GM12878 (cell line): ENCODE data around the gene PPP1R14B. TPM values are rescaled to one million over a fixed set of nuclear protein-coding genes. Genes with fewer than 3 reads are reported as not detected.

Source experiments
- ATAC-seq: fragments of 200-7000 bp; cut with Tn5 transposase; 3 replicates; pipeline ENCODE4 v1.9.1; 2020; ENCODE audit warnings: mild to moderate bottlenecking, moderate library complexity
- BruUV-seq: library from RNA; stranded (reverse); fragments of 400-500 nt; replicated peaks from 2 replicates; lab custom pipeline; 2021; lab: Mats Ljungman, UMichigan
- CTCF ChIA-PET: fragments of 300-600 bp; sonication (Branson Sonifier 250); formaldehyde crosslinking; extraction: SDS; loops from one replicate; lab custom pipeline; 2021; ENCODE audit warnings: inconsistent platforms; lab: Yijun Ruan, JAX
- POLR2A ChIA-PET: fragments of 350-600 bp; formaldehyde crosslinking; extraction: SDS; loops from one replicate; lab custom pipeline; 2021; ENCODE audit warnings: inconsistent platforms; lab: Charles Lee
- RAD21 ChIA-PET: fragments of 300-600 bp; sonication (Branson Sonifier 250); formaldehyde crosslinking; loops from one replicate; lab custom pipeline; 2023; ENCODE audit warnings: antibody characterized with exemption; ENCODE audit not compliant: unreplicated experiment; lab: Charles Lee
- SMC1A ChIA-PET: fragments of 300-600 bp; sonication (Branson Sonifier 250); formaldehyde crosslinking; loops from one replicate; lab custom pipeline; 2023; ENCODE audit not compliant: unreplicated experiment, uncharacterized antibody; lab: Charles Lee
- DNase-seq: peaks from one replicate; pipeline ENCODE4 v3.0.0-alpha.2; 2011; ENCODE audit warnings: low read depth, low spot score
- FAIRE-seq: peaks from 3 replicates; lab custom pipeline; 2011; peaks lifted over from hg19 to GRCh38; lab: Jason Lieb, UNC
- H2AFZ ChIP-seq: 2 replicates; pipeline ENCODE4 v1.6.0; 2011; ENCODE audit warnings: low read depth, low read length, control low read depth; ENCODE audit not compliant: control insufficient read depth
- H3K27ac ChIP-seq: 2 replicates; pipeline ENCODE4 v1.5.1; 2011; ENCODE audit warnings: control low read depth; ENCODE audit not compliant: control insufficient read depth, insufficient read depth
- H3K27me3 ChIP-seq, 2 experiments: replicated peaks in 1 of 2; 2 replicates each; pipeline versions ENCODE4 v1.6.0 to v1.6.1; 2011; ENCODE audit warnings: low read length in 1 of 2; ENCODE audit not compliant: control insufficient read depth in 2 of 2, insufficient read depth in 2 of 2
- H3K36me3 ChIP-seq, 2 experiments: 2 replicates each; pipeline ENCODE4 v1.5.1; 2011; ENCODE audit warnings: low read length in 1 of 2; ENCODE audit not compliant: control insufficient read depth in 2 of 2, insufficient read depth in 2 of 2
- H3K4me1 ChIP-seq: 2 replicates; pipeline ENCODE4 v1.6.1; 2011; ENCODE audit warnings: mild to moderate bottlenecking, low read length, moderate library complexity, mixed read lengths; ENCODE audit not compliant: control insufficient read depth, insufficient read depth
- H3K4me2 ChIP-seq: 2 replicates; pipeline ENCODE4 v1.6.0; 2011; ENCODE audit warnings: control low read depth; ENCODE audit not compliant: control insufficient read depth, insufficient read depth
- H3K4me3 ChIP-seq: fragments of 200-600 bp; sonication (generic); 2 replicates; pipeline ENCODE4 v1.5.1; 2016
- H3K79me2 ChIP-seq: 2 replicates; pipeline ENCODE4 v1.6.0; 2011; ENCODE audit warnings: low read length; ENCODE audit not compliant: control insufficient read depth, insufficient read depth
- H3K9ac ChIP-seq: 2 replicates; pipeline ENCODE4 v1.8.0; 2011; ENCODE audit warnings: low read length, control low read depth, mixed read lengths; ENCODE audit not compliant: control insufficient read depth, insufficient read depth
- H3K9me3 ChIP-seq: replicated peaks from 3 replicates; pipeline ENCODE4 v1.5.1; 2011; ENCODE audit warnings: mild to moderate bottlenecking, low read length; ENCODE audit not compliant: control insufficient read depth, insufficient read depth
- H4K20me1 ChIP-seq: 2 replicates; pipeline ENCODE4 v1.6.0; 2011; ENCODE audit not compliant: control insufficient read depth, insufficient read depth
- BCL11A ChIP-seq: IDR thresholded peaks from 2 replicates; pipeline ENCODE4 v1.6.1; 2011; ENCODE audit warnings: low read depth, low read length
- BHLHE40 ChIP-seq, 2 experiments: fragments of 450-650 bp in 1 of 2; IDR thresholded peaks; 2 replicates each; pipeline ENCODE4 v1.6.1; 2011 to 2017; ENCODE audit warnings: low read depth in 2 of 2, borderline replicate concordance in 1 of 2, improper control_type of control experiment in 1 of 2, low read length in 1 of 2, mild to moderate bottlenecking in 1 of 2
- BMI1 ChIP-seq: fragments of 450-650 bp; IDR thresholded peaks from 2 replicates; pipeline ENCODE4 v1.6.1; 2016; ENCODE audit warnings: mild to moderate bottlenecking, moderate library complexity, borderline replicate concordance
- CREB1 ChIP-seq: IDR thresholded peaks from 2 replicates; pipeline ENCODE4 v1.6.1; 2012; ENCODE audit warnings: low read depth, mild to moderate bottlenecking, inconsistent platforms
- ETV6 ChIP-seq, 2 experiments: fragments of 450-650 bp in 1 of 2; IDR thresholded peaks in 1 of 2; conservative IDR thresholded peaks in 1 of 2; 2 replicates each; pipeline ENCODE4 v1.6.1; 2014; ENCODE audit warnings: antibody characterized with exemption in 1 of 2, borderline replicate concordance in 1 of 2, low read depth in 1 of 2, mild to moderate bottlenecking in 1 of 2, moderate library complexity in 1 of 2
- FOS ChIP-seq: IDR thresholded peaks from 3 replicates; pipeline ENCODE4 v1.6.1; 2011; ENCODE audit warnings: borderline replicate concordance; ENCODE audit not compliant: insufficient read length; ENCODE audit errors: extremely low read depth
- FOXM1 ChIP-seq: IDR thresholded peaks from 2 replicates; pipeline ENCODE4 v1.6.1; 2012; ENCODE audit warnings: low read depth, mild to moderate bottlenecking, inconsistent platforms, low read length, moderate library complexity
- GATAD2B ChIP-seq: fragments of 450-650 bp; conservative IDR thresholded peaks from 2 replicates; pipeline ENCODE4 v1.6.1; 2017; ENCODE audit warnings: low read depth, mild to moderate bottlenecking, moderate library complexity
- HDAC2 ChIP-seq: fragments of 200-600 bp; sonication (generic); IDR thresholded peaks from 2 replicates; pipeline ENCODE4 v1.6.1; 2017
- JUND ChIP-seq: IDR thresholded peaks from 2 replicates; pipeline ENCODE4 v1.6.1; 2012; ENCODE audit warnings: low read depth, mild to moderate bottlenecking, low read length, improper control_type of control experiment, moderate library complexity
- KLF5 ChIP-seq: fragments of 450-650 bp; IDR thresholded peaks from 2 replicates; pipeline ENCODE4 v1.6.1; 2014; ENCODE audit warnings: mild to moderate bottlenecking; ENCODE audit not compliant: partially characterized antibody
- MYB ChIP-seq: fragments of 150-350 bp; IDR thresholded peaks from 2 replicates; pipeline ENCODE4 v1.6.1; 2014; ENCODE audit warnings: mild to moderate bottlenecking, low read depth, low read length, borderline replicate concordance
- NFIC ChIP-seq: IDR thresholded peaks from 2 replicates; pipeline ENCODE4 v1.6.1; 2012; ENCODE audit warnings: low read depth, mild to moderate bottlenecking, inconsistent platforms, low read length, moderate library complexity
- NFXL1 ChIP-seq: fragments of 450-650 bp; IDR thresholded peaks from 2 replicates; pipeline ENCODE4 v1.6.1; 2017; ENCODE audit warnings: antibody characterized with exemption, mild to moderate bottlenecking, borderline replicate concordance
- NR2F1 ChIP-seq: fragments of 450-650 bp; conservative IDR thresholded peaks from 2 replicates; pipeline ENCODE4 v1.6.1; 2017; ENCODE audit warnings: mild to moderate bottlenecking
- NRF1 ChIP-seq: conservative IDR thresholded peaks from 2 replicates; pipeline ENCODE4 v1.6.1; 2011; ENCODE audit warnings: mild to moderate bottlenecking, low read depth, low read length, improper control_type of control experiment
- POLR2A ChIP-seq: IDR thresholded peaks from 2 replicates; pipeline ENCODE4 v1.6.1; 2011; ENCODE audit warnings: low read depth, mild to moderate bottlenecking, low read length
- RAD21 ChIP-seq: IDR thresholded peaks from 2 replicates; pipeline ENCODE4 v1.6.1; 2011; ENCODE audit warnings: mild to moderate bottlenecking, low read depth, low read length, moderate library complexity; ENCODE audit not compliant: insufficient read depth
- RAD51 ChIP-seq: fragments of 450-650 bp; IDR thresholded peaks from 2 replicates; pipeline ENCODE4 v1.6.1; 2016; ENCODE audit warnings: moderate library complexity, mild to moderate bottlenecking, inconsistent platforms
- RB1 ChIP-seq: fragments of 450-650 bp; formaldehyde crosslinking; IDR thresholded peaks from 2 replicates; pipeline ENCODE4 v1.6.1; 2017; ENCODE audit warnings: mild to moderate bottlenecking, borderline replicate concordance
- RFX5 ChIP-seq: IDR thresholded peaks from 2 replicates; pipeline ENCODE4 v1.6.1; 2011; ENCODE audit warnings: low read depth, low read length, improper control_type of control experiment
- SMAD1 ChIP-seq: fragments of 450-650 bp; IDR thresholded peaks from 2 replicates; pipeline ENCODE4 v1.6.1; 2018; ENCODE audit warnings: mild to moderate bottlenecking, low read depth; ENCODE audit not compliant: partially characterized antibody
- SREBF1 ChIP-seq: IDR thresholded peaks from 2 replicates; pipeline ENCODE4 v1.6.1; 2012; ENCODE audit warnings: mild to moderate bottlenecking, low read length
- YBX1 ChIP-seq: fragments of 450-650 bp; IDR thresholded peaks from 2 replicates; pipeline ENCODE4 v1.6.1; 2016; ENCODE audit warnings: antibody characterized with exemption
- ZNF274 ChIP-seq: IDR thresholded peaks from one replicate; pipeline ENCODE4 v1.8.0; 2011; ENCODE audit not compliant: insufficient read length, insufficient read depth
- WGBS: methylation state at CpG from one replicate; pipeline ENCODE4 v1.1.6; 2016; ENCODE audit warnings: low lambda C conversion rate; ENCODE audit not compliant: insufficient replicate concordance, insufficient coverage; ENCODE audit errors: missing lambda C conversion rate; 5-methylcytosine and 5-hydroxymethylcytosine counted together
- in situ Hi-C: fragments of 300-500 bp; cut with MboI; formaldehyde crosslinking; loops from 9 replicates; pipeline ENCODE4 v1.14.3; 2018; ENCODE audit warnings: mixed read lengths
- intact Hi-C: fragments of 100-400 bp; cut with micrococcal nuclease; formaldehyde crosslinking; loops from one replicate; pipeline ENCODE4 v1.14.2; 2022; ENCODE audit not compliant: unreplicated experiment
- polyA plus RNA-seq, 11 experiments: library from polyadenylated mRNA; depleted of rRNA in 4 of 11; unstranded in 6 of 11; stranded (reverse) in 5 of 11; fragments of >200 nt; fragmentation: Nextera tagmentation in 4 of 11; fragmentation: Illumina TruSeq in 1 of 11; extraction: Ambion mirVana in 4 of 11; extraction: Trizol in 1 of 11; gene quantifications; 1 replicate in 1 of 11; 2 replicates in 10 of 11; pipeline versions ENCODE4 v1.2.1 to v1.2.3, GENCODE V29; 2011 to 2016; ENCODE audit warnings: inconsistent platforms in 2 of 11, missing spikeins in 2 of 11, low read depth in 1 of 11
- total RNA-seq, 4 experiments: library from RNA; depleted of rRNA in 3 of 4; stranded (reverse); fragments of >200 nt in 3 of 4; fragmentation: Illumina TruSeq in 1 of 4; extraction: Trizol in 1 of 4; gene quantifications; 2 replicates each; pipeline versions ENCODE4 v1.2.1 to v1.2.3, GENCODE V29; 2013 to 2021
- TF ChIP-seq, protein P1 (sequence below): IDR thresholded peaks from 2 replicates; pipeline ENCODE4 v1.6.1; 2011; ENCODE audit warnings: low read depth, mild to moderate bottlenecking, low read length, moderate library complexity, borderline replicate concordance; ENCODE audit errors: extremely low read depth

The PPP1R14B gene
- total and polyA plus RNA-seq, 10 of the 15 experiments (the other 5 are each of a cell fraction or from before 2014, with no cell fraction given), result 8.4 to 283 (median 124) TPM

DNA sequence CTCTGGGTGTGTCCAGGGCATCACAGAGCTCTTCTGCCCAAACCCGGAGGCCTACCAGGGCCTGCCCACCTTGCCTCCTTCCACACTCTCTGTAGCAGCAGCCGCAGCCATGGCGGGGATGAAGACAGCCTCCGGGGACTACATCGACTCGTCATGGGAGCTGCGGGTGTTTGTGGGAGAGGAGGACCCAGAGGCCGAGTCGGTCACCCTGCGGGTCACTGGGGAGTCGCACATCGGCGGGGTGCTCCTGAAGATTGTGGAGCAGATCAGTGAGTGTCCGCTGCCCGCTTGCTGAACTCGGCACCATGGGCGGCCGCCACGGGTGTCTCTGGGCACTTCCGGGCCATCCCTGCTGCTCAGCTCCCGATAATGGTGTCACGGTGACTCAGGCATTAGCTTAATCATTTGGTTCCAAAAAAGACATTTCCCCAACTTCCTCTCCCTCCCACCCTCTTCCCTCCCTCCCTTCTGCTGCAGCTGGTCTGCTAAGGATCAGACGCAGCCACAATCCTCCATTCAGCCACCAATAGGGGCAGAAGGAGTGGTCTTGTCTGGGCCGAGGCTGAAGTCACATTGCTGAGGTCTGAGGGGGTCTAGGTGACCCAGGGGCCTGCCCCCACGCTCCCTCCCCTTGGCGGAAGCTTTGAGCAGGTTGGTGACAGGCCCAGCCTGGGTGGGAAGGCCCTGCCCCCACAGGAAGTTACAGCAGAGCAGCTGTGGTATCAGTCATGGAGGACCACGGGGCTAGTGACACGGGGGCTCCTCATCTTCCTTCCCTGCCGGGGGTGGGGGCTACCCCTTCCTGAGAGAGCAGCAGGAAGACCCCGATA, 39.3 kb downstream of the PPP1R14B start:
- CTCF ChIA-PET, result interaction anchor here (1.0 to 9.7 kb wide), 15 partner anchors 9 to 124 kb away, joined by 4 to 238 read pairs (median 18); partner anchors contain the start of genes CATSPERZ, DNAJC4, ESRRA and FKBP2
- Histone ChIP-seq H3K27ac (peak overlapping the region; percentile 98), H3K4me3 (peak overlapping the region; percentile 74), H3K79me2 (peaks cover 39% of the 10 kb centered on the region), H2AFZ (peak overlapping the region; percentile 20), H3K9me3 (no peaks in the 10 kb centered on the region), H3K4me2 (peak overlapping the region; percentile 76), H3K27me3 (no peaks in the 10 kb centered on the region), H3K4me1 (peaks cover 26% of the 10 kb centered on the region), H4K20me1 (no peaks in the 10 kb centered on the region), H3K9ac (peak overlapping the region; percentile 95), H3K36me3 (peaks cover 30 to 37% of the 10 kb centered on the region in 2 experiments)
- TSS peak; percentile 97 for BruUV-seq
- SMC1A ChIA-PET, result interaction anchor here (0.7 to 5.5 kb wide), 13 partner anchors 8 to 110 kb away, joined by 3 to 98 read pairs (median 7); partner anchors contain the start of genes CATSPERZ, ESRRA, FKBP2 and NUDT22
- 2% methylated on average over 30 of the region's 30 CpGs for WGBS
- peak; percentile 82 for ATAC-seq
- POLR2A ChIA-PET, result interaction anchor here (0.6 to 5.8 kb wide), 22 partner anchors 9 to 1480 kb away, joined by 3 to 85 read pairs (median 10); partner anchors contain the start of genes BAD, CATSPERZ, CCDC88B and ESRRA
- peak; percentile 57 for DNase-seq
- intact Hi-C loops (no loop called here), in situ Hi-C loops (no loop called here)
- peak; percentile 93 for FAIRE-seq
- RAD21 ChIA-PET, result interaction anchor here (0.9 to 6.6 kb wide), 13 partner anchors 10 to 110 kb away, joined by 3 to 125 read pairs (median 30); partner anchors contain the start of genes BAD, CATSPERZ, DNAJC4 and ESRRA
- TF ChIP-seq CREB1 (peak; percentile 76; the same call in 1 of the 2 replicates), JUND (no peak), SREBF1 (no peak), FOXM1 (no peak), GATAD2B (no peak; the same call in 1 of the 2 replicates), ETV6 (conservative IDR thresholded peaks at IDR 0.05 in 1 of 2, IDR thresholded peaks at IDR 0.05 in 1 of 2; ENCODE audit: borderline replicate concordance in 1 of 2, low read depth in 1 of 2) (peak in 1 of 2 experiments; percentile 85; a peak in 2 of 4 replicates), BHLHE40 (IDR thresholded peaks at IDR 0.05; ENCODE audit: borderline replicate concordance in 1 of 2, low read depth in 2 of 2, low read length in 1 of 2) (peak in 1 of 2 experiments; percentile 57; a peak in 1 of 4 replicates), MYB (no peak), NFIC (no peak), BCL11A (no peak), RB1 (peak; percentile 77; the same call in 1 of the 2 replicates), RAD51 (0 out of 2 replicates have a peak, but pooled peaks have one; percentile 12), SMAD1 (no peak), FOS (no peak), NR2F1 (peak; percentile 76), NRF1 (no peak), ZNF274 (no peak), NFXL1 (no peak), HDAC2 (no peak), POLR2A (peak; percentile 90), YBX1 (no peak), RFX5 (no peak), KLF5 (no peak), BMI1 (no peak), RAD21 (no peak)
- TF ChIP-seq, protein P1, sequence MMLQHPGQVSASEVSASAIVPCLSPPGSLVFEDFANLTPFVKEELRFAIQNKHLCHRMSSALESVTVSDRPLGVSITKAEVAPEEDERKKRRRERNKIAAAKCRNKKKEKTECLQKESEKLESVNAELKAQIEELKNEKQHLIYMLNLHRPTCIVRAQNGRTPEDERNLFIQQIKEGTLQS, result no peak
